ENCODE data around the gene GALNS. TPM values are rescaled to one million over a fixed set of nuclear protein-coding genes. Genes with fewer than 3 reads are reported as not detected.
A peak's percentile ranks its signal among the peaks of the same experiment; 100 is the strongest.

The GALNS gene
- total RNA-seq, 1 donor from 2014 or later: 16.8 TPM

DNA sequence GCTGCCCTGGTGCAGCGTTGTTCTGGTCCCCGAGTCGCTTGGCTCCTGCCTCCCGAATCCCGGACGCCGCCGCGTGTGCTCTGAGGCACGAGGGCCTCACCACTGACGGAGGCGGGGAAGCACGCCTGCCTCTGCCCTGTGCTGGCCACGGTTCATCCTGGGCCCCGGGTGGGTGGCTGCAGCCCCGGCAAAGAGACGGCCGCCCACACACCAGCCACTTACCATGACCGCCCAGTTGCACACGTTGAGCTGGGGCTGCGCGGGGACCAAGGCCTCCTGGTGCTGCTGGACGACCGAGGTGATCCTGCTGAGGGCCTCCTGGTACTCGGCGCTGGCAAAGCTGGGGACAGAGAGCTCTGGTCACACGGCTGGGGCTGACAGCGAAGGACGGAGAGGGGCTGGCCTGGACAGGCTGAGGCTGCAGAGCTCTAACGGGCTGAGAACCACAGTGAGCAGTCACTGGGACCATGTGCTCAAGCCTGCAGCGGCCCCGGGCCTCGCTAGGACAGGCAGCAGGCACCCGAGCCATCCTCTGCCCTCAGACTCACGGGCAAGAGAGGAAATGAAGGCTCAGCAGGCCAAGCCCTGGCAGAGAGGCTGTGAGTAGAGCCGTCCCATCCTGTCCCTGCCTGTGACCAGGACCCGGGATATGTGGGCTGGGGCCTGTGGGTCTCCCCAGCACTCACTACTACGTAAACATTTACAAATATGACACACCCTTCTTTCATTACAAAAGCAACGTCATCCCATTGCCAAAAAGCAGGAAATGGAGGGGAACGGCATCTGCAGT lies 38.8 kb downstream of the GALNS start:
- DNase-seq (ENCODE audit: low read depth, low spot score): no peak

GRCh38 chr16:88816736-88817535 lies 39.8 kb downstream of the GALNS start:
- no peak for DNase-seq (ENCODE audit: low read depth, low spot score)

DNA sequence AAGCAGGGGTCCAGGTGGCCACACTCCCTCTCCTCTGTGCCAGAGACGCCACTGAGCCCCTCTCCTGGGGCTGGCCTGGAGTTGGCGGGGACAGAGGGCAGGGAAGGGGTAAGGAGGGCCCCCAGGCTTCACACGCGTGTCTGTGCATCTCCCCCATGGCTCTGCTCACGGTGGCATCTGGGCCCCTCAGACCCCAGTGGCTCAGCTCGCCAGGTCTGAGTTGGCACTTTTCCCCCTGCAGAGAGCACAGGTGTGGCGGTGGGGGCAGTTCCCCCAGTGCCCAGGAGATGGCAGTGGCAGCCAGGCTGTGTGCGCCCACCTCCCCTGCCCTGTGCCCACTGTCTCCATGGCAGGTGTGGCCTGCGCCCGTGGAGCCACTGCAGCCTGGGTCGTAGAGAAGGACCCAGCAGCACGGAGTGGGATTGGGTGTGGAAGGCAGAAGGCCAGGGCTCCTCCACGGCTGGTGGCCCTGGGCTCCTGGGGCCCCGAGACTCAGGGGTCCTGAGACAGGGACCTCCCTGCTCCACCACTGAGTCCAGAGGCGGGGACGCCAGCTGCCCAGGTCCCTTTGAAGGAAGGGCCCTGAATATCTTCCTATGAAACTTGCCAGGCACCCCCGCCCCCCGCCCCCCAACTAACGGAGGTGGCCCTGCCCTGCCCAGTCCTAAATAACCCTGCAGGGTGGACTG lies 40.7 kb downstream of the GALNS start:
- no peak for DNase-seq (ENCODE audit: low read depth, low spot score)

DNA sequence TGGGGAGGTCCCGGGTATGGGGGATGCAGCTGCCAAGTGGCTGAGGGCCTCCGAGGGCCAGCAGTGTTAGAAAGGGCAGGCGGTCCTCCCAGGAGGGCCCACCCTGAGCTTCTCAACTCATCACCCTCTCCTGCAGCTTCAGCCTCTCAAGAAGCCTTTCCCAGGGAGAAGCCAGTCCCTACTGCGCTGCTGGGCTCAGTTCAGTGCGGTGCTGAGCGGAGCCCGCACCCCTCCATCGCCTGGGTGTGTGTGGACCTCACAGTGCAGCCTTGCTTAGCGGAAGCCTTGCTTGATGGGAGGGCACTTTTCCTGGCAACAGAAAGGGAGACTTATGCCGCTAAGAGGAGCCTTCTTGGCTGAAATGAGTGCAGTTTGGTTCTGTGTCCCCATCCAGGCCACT lies 41.5 kb downstream of the GALNS start:
- DNase-seq (ENCODE audit: low read depth, low spot score): no peak

GRCh38 chr16:88814144-88814502 lies 42.6 kb downstream of the GALNS start:
- no peak for DNase-seq (ENCODE audit: low read depth, low spot score)

GRCh38 chr16:88813269-88814143 lies 43.2 kb downstream of the GALNS start:
- DNase-seq (ENCODE audit: low read depth, low spot score): no peak

GRCh38 chr16:88812513-88813268 lies 44.1 kb downstream of the GALNS start:
- no peak for DNase-seq (ENCODE audit: low read depth, low spot score)

DNA sequence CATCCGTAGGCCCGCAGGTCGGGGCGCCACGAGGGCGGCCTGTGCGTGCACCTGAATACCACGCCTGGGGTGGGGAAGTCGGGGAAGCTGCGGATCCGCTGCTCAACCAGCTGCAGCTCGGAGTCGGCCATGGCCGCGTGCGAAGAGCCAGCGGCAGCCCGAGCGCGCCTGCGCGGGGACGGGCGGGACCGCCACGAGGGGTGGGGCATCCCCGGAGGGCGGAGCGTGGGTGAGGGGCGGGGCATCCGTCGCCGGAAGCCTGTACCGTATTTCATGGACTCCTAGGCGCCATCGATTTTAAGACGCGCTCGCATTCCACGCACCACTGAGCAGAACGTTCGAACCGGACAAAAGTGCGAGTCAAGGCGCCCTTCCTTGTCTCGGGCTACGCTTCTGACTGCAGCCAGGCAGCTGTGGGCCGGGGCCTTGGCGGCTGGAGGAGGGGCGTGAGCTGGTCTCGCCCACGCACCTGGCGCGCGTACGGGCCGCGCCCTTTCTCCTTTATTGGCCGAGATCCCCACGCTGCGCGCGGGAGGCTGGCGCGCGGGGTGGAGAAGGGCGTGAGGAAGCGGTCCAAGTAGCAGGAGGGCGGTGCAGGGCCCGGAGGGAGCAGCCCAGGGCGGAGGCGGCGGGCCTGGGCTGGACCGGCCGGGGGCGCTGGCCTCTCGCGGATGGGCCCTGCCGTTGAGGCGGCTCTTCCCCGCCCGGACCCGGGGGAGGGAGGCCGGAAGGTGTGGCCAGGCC lies 44.8 kb downstream of the GALNS start, which contains the start of gene APRT:
Gene APRT, minus strand, starts transcription at position 160 of the 744 bp plus-strand sequence. Its CDS starts 29 bp downstream, at position 131.
- peak; percentile 67 for DNase-seq (ENCODE audit: low read depth, low spot score)

DNA sequence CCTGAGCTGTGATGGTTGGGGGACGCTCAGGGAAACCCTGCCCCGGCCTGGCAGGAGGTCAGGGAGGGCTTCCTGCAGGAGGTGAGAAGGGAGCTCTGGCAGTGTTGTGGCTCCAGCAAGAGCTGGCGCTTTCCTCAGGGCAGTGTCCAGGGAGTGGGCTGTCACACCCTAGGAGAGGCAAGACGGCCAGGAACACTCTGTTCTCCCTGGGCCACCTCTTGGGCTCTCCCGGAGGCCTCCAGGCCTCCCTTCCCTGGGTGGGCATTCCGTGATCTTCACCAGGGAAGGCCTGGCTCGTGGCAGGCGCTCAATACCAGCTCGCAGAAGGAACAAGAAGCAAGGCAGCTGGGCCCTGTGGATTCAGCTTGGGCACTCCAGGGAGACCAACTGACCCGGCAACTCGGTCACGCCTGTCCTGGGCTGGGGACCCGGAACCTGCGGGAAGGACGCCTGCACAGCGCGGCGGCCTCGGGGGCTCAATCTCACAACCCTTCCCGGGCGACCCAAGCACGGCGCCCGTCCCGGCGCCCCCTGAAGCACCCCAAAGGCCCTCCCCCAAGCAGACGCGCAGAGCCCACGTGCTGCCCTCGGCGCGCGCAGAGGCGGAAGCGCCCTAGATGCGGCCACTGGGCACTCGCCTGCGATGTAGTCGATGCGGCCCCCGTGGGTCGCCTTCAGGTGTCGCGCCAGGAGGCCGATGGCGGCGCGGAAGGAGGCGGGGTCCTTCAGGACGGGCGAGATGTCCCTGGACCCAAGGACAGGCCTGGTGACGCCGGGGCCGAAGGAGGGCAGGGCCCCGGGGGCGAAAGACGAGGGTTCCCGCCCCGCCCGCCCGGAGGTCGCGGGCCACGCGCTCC lies 45.6 kb downstream of the GALNS start:
- DNase-seq (ENCODE audit: low read depth, low spot score): no peak

- DNase-seq (ENCODE audit: low read depth, low spot score): no peak
Measured at GRCh38 chr16:88810166-88810911, 46.4 kb downstream of the GALNS start.

DNA sequence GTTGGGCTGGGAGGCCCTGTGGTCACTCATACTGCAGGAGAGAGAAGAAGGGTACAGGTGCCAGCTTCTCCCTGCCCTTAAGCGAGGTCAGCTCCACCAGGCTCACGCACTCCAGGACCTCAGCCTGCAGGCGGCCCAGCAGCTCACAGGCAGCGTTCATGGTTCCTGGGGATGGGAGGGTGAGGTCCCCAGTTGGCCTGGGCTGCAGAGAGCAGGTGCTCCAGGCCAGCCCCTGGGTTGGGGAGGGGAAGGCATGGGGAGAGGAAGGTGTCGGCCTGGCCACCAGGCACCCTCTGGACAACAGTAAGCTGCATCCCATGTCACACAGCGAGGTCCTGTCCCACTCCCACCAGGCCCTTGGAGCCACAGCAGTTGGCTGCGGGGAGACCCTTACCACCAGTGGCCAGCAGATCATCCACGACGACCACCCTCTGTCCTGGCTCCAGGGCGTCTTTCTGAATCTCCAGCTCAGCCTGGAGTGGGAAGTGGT lies 47.0 kb downstream of the GALNS start:
- DNase-seq (ENCODE audit: low read depth, low spot score): no peak

GRCh38 chr16:88809068-88809675 lies 47.6 kb downstream of the GALNS start:
- no peak for DNase-seq (ENCODE audit: low read depth, low spot score)

DNA sequence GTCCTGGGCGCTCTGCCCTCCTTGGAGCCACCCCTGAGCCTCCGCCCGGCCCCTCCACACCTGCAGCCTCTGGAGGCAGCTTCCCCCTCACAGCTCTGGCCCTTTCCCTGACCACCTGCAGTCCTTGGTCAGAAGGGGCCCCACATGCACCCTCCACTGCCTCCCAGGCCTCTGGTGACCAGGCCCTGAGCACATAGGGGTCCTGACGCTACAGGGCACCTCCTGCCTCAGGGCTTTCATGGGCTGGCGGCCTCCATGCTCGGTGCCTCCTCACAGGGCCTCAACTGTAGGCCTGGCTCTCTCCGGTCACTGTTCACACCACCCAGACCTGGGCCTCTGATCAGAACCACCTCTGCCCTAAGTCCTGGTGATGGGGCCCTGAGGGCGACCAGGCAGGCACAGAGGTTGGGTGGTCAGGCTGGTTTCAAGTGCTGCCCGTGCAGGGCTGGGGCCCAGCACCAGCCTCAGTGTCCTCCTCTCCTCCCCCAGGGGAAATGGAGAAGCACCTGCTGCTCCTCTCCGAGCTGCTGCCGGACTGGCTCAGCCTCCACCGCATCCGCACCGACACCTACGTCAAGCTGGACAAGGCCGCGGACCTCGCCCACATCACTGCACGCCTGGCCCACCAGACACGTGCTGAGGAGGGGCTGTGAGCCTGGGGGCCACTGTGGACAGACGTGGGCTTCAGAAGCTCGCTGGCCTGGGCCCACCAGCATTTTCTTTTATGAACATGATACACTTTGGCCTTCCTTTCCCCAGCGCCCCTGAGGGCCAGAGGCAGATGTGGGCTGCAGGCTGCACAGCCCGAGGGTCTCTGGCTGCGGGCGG lies 48.9 kb downstream of the GALNS start:
- DNase-seq (ENCODE audit: low read depth, low spot score): no peak

GRCh38 chr16:88807142-88807625 lies 49.6 kb downstream of the GALNS start:
- DNase-seq (ENCODE audit: low read depth, low spot score): no peak

DNA sequence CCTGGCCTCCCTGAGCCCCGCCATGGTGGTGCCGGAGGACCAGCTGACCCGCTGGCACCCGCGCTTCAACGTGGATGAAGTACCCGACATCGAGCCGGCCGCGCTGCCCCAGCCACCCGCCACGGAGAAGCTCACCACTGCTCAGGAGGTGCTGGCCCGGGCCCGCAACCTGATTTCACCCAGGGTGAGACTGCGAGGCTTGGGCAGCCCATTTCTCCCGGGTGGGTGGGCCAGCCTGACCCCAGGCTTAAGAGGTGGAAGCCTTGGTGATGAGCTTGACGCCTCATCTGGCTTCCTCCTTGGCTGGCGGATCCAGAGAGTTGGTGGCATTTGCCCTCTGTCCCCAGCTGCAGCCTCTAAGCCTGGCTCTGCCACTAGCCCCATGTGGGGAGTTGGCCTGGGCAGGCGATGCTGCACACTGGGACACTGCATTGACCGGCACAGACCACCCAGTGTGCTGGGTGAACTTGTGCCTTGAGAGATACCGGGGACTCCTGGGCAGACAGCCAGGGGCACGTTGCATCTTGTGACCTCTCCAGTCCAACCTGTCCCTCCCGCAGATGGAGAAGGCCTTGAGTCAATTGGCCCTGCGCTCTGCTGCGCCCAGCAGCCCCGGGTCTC lies 50.1 kb downstream of the GALNS start:
- no peak for DNase-seq (ENCODE audit: low read depth, low spot score)

DNA sequence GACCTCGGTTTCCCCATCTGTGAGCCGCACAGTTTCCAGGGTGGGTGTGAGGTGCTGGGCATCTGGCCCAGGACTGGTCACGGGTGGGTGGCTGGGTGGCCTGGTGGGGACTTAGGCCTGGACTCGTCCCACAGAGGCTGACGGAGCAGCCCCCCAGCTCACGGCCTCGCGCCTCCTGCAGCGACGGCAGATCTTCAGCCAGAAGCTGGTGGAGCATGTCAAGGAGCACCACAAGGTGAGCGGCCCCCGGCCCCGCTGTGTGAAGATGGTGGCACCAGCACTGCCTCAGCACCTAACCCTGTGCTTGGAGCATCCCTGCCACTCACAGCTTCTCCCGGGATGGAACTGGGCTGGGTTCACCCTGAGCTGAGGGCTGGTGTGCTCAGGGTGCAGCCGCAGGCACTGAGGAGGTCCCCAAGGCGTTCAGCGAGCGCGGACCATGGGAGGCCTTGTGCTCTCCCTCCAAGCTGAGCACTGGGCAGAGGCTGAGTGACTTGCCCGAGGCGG lies 50.8 kb downstream of the GALNS start:
- no peak for DNase-seq (ENCODE audit: low read depth, low spot score)

Data from pulmonary artery endothelial cell (primary cell).